Prostate gland (tissue), 2 donors: Measurements from ENCODE around the gene STK11.

Experiments
- CTCF ChIP-seq, 4 experiments: fragments of 200-600 bp in 2 of 4; fragments of 450-650 bp in 2 of 4; sonication (generic) in 2 of 4; IDR thresholded peaks; 1 replicate in 3 of 4; 2 replicates in 1 of 4; pipeline ENCODE4 v1.5.1; 2016 to 2019; ENCODE audit warnings: antibody characterized with exemption in 4 of 4, mild to moderate bottlenecking in 2 of 4, moderate library complexity in 2 of 4
- POLR2A ChIP-seq: fragments of 450-650 bp; IDR thresholded peaks from one replicate; pipeline ENCODE4 v1.6.1; 2016; ENCODE audit warnings: antibody characterized with exemption, mild to moderate bottlenecking

GRCh38 chr19:1156830-1157615 is 48.6 kb upstream of the STK11 start:
- no peak for TF ChIP-seq CTCF (IDR thresholded peaks at IDR 0.05)
- no peak for TF ChIP-seq POLR2A
